Stimulated activated CD4-positive, alpha-beta T cell treated with anti-CD3 and anti-CD28 coated beads, Interleukin-12 subunit alpha, Interleukin-12 subunit beta, amount 100 ng/mL, for 48 hours (primary cell): ENCODE results near the gene SRGAP1.
"Not testable (repeated sequence)": the region's sequence is repeated elsewhere in the genome, so short reads cannot be mapped to it uniquely, and the experiment has no call there.

Source experiments
- DNase-seq, 3 donors: peaks; one replicate each; pipeline ENCODE4 v3.0.0-alpha.2; 2020; ENCODE audit warnings: low read depth in 2 of 3, low spot score in 1 of 3

The SRGAP1 gene

GRCh38 chr12:64039281-64039871, 194.9 kb downstream of the SRGAP1 start:
- no peak for DNase-seq

GRCh38 chr12:64042911-64043310, 198.4 kb downstream of the SRGAP1 start:
- DNase-seq, result no peak

GRCh38 chr12:64044191-64044590, 199.7 kb downstream of the SRGAP1 start:
- DNase-seq, result no peak

- no peak for DNase-seq
These were observed 206.6 kb downstream of the SRGAP1 start for GRCh38 chr12:64051057-64051456.

- DNase-seq, result no peak
These were observed 208.6 kb downstream of the SRGAP1 start for GRCh38 chr12:64053117-64053516.

- DNase-seq, result no peak
These were observed 209.6 kb downstream of the SRGAP1 start for GRCh38 chr12:64054079-64054520.

GRCh38 chr12:64056741-64057140, 212.2 kb downstream of the SRGAP1 start:
- DNase-seq, result no peak

GRCh38 chr12:64057706-64058105, 213.2 kb downstream of the SRGAP1 start:
- DNase-seq, result no peak

GRCh38 chr12:64058541-64059265, 214.2 kb downstream of the SRGAP1 start:
- DNase-seq, result no peak

GRCh38 chr12:64059685-64060084, 215.2 kb downstream of the SRGAP1 start:
- DNase-seq, result no peak

- DNase-seq, result no peak
These were observed 217.4 kb downstream of the SRGAP1 start for GRCh38 chr12:64061868-64062375.

GRCh38 chr12:64063121-64063520, 218.6 kb downstream of the SRGAP1 start:
- DNase-seq, result no peak

GRCh38 chr12:64064240-64064639, 219.7 kb downstream of the SRGAP1 start:
- DNase-seq, result no peak

GRCh38 chr12:64064706-64065105, 220.2 kb downstream of the SRGAP1 start:
- DNase-seq, result no peak

- DNase-seq, result no peak
These were observed 221.5 kb downstream of the SRGAP1 start for GRCh38 chr12:64065881-64066451.

GRCh38 chr12:64066776-64067175, 222.3 kb downstream of the SRGAP1 start:
- DNase-seq, result no peak

GRCh38 chr12:64070454-64070853, 226.0 kb downstream of the SRGAP1 start:
- DNase-seq, result no peak

GRCh38 chr12:64072916-64073575, 228.5 kb downstream of the SRGAP1 start:
- DNase-seq, result no peak

- not testable (repeated sequence) for DNase-seq
These were observed 232.1 kb downstream of the SRGAP1 start for GRCh38 chr12:64076565-64076964.

- DNase-seq, result no peak
These were observed 233.4 kb downstream of the SRGAP1 start for GRCh38 chr12:64077922-64078321.

- no peak for DNase-seq
These were observed 236.0 kb downstream of the SRGAP1 start for GRCh38 chr12:64080319-64081007.
